Medulla oblongata (tissue), 1 donor: ENCODE data around the gene MRPL58.

Experiments used
- DNase-seq: peaks from one replicate; pipeline ENCODE4 v3.0.0-alpha.2; 2015; ENCODE audit errors: extremely low spot score

The MRPL58 gene

GRCh38 chr17:75046407-75047289, 34.2 kb downstream of the MRPL58 start, which contains the start of the genes ATP5PD and KCTD2:
ATP5PD (minus strand) TSS chr17:75046969; CDS start chr17:75042650, 4,319 bp downstream.
KCTD2 (plus strand) TSS chr17:75047225; CDS start chr17:75047251, 26 bp downstream.
- peak; percentile 98 for DNase-seq

- peak; percentile 30 for DNase-seq
Observed at GRCh38 chr17:75047398-75048098, 35.1 kb downstream of the MRPL58 start.

GRCh38 chr17:75048249-75048878, 35.9 kb downstream of the MRPL58 start:
- peak; percentile 50 for DNase-seq

GRCh38 chr17:75049057-75049456, 36.6 kb downstream of the MRPL58 start:
- no peak for DNase-seq

- DNase-seq, result no peak
Observed at GRCh38 chr17:75049706-75050105, 37.2 kb downstream of the MRPL58 start.

GRCh38 chr17:75051941-75052340, 39.5 kb downstream of the MRPL58 start:
- DNase-seq, result no peak

GRCh38 chr17:75059369-75060345, 47.2 kb downstream of the MRPL58 start:
- DNase-seq, result peak; percentile 90

GRCh38 chr17:75060434-75061054, 48.1 kb downstream of the MRPL58 start:
- DNase-seq, result no peak

GRCh38 chr17:75061055-75061438, 48.6 kb downstream of the MRPL58 start:
- no peak for DNase-seq

- DNase-seq, result no peak
Observed at GRCh38 chr17:75061618-75062017, 49.1 kb downstream of the MRPL58 start.

GRCh38 chr17:75063201-75063600, 50.7 kb downstream of the MRPL58 start:
- no peak for DNase-seq

GRCh38 chr17:75063626-75064025, 51.2 kb downstream of the MRPL58 start:
- no peak for DNase-seq

- no peak for DNase-seq
Observed at GRCh38 chr17:75064040-75064439, 51.6 kb downstream of the MRPL58 start.

GRCh38 chr17:75064460-75064859, 52.0 kb downstream of the MRPL58 start:
- no peak for DNase-seq

GRCh38 chr17:75064867-75065561, 52.5 kb downstream of the MRPL58 start:
- no peak for DNase-seq

GRCh38 chr17:75065562-75066151, 53.2 kb downstream of the MRPL58 start:
- DNase-seq, result no peak

- no peak for DNase-seq
Observed at GRCh38 chr17:75067856-75068255, 55.4 kb downstream of the MRPL58 start.

- DNase-seq, result no peak
Observed at GRCh38 chr17:75068750-75069149, 56.3 kb downstream of the MRPL58 start.

- no peak for DNase-seq
Observed at GRCh38 chr17:75069783-75070182, 57.3 kb downstream of the MRPL58 start.
